ENCODE measurements around the gene ITGA3. TPM values are rescaled to one million over a fixed set of nuclear protein-coding genes. Genes with fewer than 3 reads are reported as not detected.

Gene ITGA3
- total RNA-seq, 1 experiment from 2014 or later = 1.4 TPM

DNA sequence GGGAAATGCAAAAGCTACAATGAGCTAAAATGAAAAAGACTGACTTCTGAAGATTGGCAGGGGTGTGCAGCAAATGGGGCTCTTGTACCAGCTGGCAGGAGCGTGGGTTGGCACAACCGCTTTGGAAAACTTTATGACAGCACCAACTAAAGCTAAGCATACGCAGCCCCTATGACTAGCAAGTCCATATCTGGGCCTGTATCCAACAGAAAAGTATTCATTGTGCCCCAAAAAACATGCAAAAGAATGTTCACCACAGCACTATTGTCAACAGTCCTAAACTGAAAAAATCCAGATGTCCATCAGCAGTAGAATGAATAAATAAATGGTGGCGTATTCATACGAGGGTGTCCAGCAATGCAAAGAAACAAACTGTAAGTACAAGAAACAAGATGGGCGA lies 22.6 kb upstream of the ITGA3 start:
- TF ChIP-seq EZH2 (IDR thresholded peaks at IDR 0.05; ENCODE audit: borderline replicate concordance, low read depth, low read length, poor library complexity, severe bottlenecking) = no peak
- TF ChIP-seq CTCF (conservative IDR thresholded peaks at IDR 0.05; ENCODE audit: low read depth, low read length) = no peak
- no peaks in the 10 kb centered on the region for H3K9me3 ChIP-seq (ENCODE audit: low read depth, low read length, poor library complexity, severe bottlenecking)
- intact Hi-C loops (cut with micrococcal nuclease; ENCODE audit: unreplicated experiment) = no loop called here
- no peaks in the 10 kb centered on the region for H3K36me3 ChIP-seq (ENCODE audit: insufficient read depth, low read length, poor library complexity, severe bottlenecking)
- DNase-seq (ENCODE audit: low spot score) = no peak
- ChIA-PET CTCF (no interaction called here), POLR2A (ENCODE audit: low non-redundant PET) (no interaction called here)
- BruUV-seq (replicated peaks) = no TSS peak
- H3K4me1 ChIP-seq (ENCODE audit: insufficient read depth, low read length, poor library complexity, severe bottlenecking) = no peaks in the 10 kb centered on the region
- no peak overlapping the region for H3K27ac ChIP-seq (ENCODE audit: low read depth, low read length, poor library complexity, severe bottlenecking)
- no peaks in the 10 kb centered on the region for H3K27me3 ChIP-seq (replicated peaks; ENCODE audit: insufficient read depth, low read depth, low read length, poor library complexity)
- H3K4me3 ChIP-seq (ENCODE audit: low read depth, low read length, poor library complexity, severe bottlenecking) = no peak overlapping the region

- no peaks in the 10 kb centered on the region for H3K4me1 ChIP-seq (ENCODE audit: insufficient read depth, low read length, poor library complexity, severe bottlenecking)
- no TSS peak for BruUV-seq (replicated peaks)
- no peak overlapping the region for H3K4me3 ChIP-seq (ENCODE audit: low read depth, low read length, poor library complexity, severe bottlenecking)
- no peaks in the 10 kb centered on the region for H3K36me3 ChIP-seq (ENCODE audit: insufficient read depth, low read length, poor library complexity, severe bottlenecking)
- H3K27ac ChIP-seq (ENCODE audit: low read depth, low read length, poor library complexity, severe bottlenecking) = no peak overlapping the region
- no peak for DNase-seq (ENCODE audit: low spot score)
- intact Hi-C loops (cut with micrococcal nuclease; ENCODE audit: unreplicated experiment) = no loop called here
- TF ChIP-seq EZH2 (IDR thresholded peaks at IDR 0.05; ENCODE audit: borderline replicate concordance, low read depth, low read length, poor library complexity, severe bottlenecking) (no peak), CTCF (conservative IDR thresholded peaks at IDR 0.05; ENCODE audit: low read depth, low read length) (no peak)
- POLR2A ChIA-PET (ENCODE audit: low non-redundant PET) = interaction anchor here (0.6 kb wide), 1 partner anchor 23 kb away, joined by 3 read pairs; no protein-coding TSS in a partner anchor
- no peaks in the 10 kb centered on the region for H3K9me3 ChIP-seq (ENCODE audit: low read depth, low read length, poor library complexity, severe bottlenecking)
- CTCF ChIA-PET = no interaction called here
- H3K27me3 ChIP-seq (replicated peaks; ENCODE audit: insufficient read depth, low read depth, low read length, poor library complexity) = no peaks in the 10 kb centered on the region
These were observed 21.2 kb upstream of the ITGA3 start for GRCh38 chr17:50034498-50035364.

DNA sequence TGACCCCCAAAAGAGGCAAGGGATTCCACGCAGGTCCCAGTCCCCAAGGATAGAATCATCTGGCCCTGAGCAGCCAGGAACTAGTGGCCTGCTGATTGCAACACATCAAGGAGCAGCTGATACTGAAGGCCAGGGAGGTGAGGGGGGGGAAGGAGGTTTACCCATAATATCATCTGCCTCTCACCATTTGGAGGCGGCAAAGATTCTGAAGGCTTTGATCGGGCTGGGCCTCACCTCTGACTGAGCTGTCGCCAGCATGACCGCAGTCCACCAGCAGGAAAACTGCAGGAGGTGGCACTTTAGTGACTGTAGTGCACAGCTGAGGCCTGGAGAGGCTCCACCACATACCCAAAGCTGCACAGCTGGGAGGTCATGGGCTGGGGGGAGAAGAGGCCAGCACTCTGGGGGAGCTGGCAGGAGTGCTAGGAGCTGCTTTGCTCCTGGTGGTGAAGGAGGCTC lies 20.5 kb upstream of the ITGA3 start:
- intact Hi-C loops (cut with micrococcal nuclease; ENCODE audit: unreplicated experiment) = no loop called here
- no TSS peak for BruUV-seq (replicated peaks)
- ChIA-PET CTCF (no interaction called here), POLR2A (ENCODE audit: low non-redundant PET) (interaction anchor here (0.7 kb wide), 1 partner anchor 273 kb away, joined by 3 read pairs; no protein-coding TSS in a partner anchor)
- H3K27me3 ChIP-seq (replicated peaks; ENCODE audit: insufficient read depth, low read depth, low read length, poor library complexity) = no peaks in the 10 kb centered on the region
- H3K36me3 ChIP-seq (ENCODE audit: insufficient read depth, low read length, poor library complexity, severe bottlenecking) = no peaks in the 10 kb centered on the region
- no peak for TF ChIP-seq EZH2 (IDR thresholded peaks at IDR 0.05; ENCODE audit: borderline replicate concordance, low read depth, low read length, poor library complexity, severe bottlenecking)
- TF ChIP-seq CTCF (conservative IDR thresholded peaks at IDR 0.05; ENCODE audit: low read depth, low read length) = no peak
- H3K9me3 ChIP-seq (ENCODE audit: low read depth, low read length, poor library complexity, severe bottlenecking) = no peaks in the 10 kb centered on the region
- no peak overlapping the region for H3K27ac ChIP-seq (ENCODE audit: low read depth, low read length, poor library complexity, severe bottlenecking)
- H3K4me3 ChIP-seq (ENCODE audit: low read depth, low read length, poor library complexity, severe bottlenecking) = no peak overlapping the region
- no peak for DNase-seq (ENCODE audit: low spot score)
- no peaks in the 10 kb centered on the region for H3K4me1 ChIP-seq (ENCODE audit: insufficient read depth, low read length, poor library complexity, severe bottlenecking)

Measured in A673 (cell line).